HG03565 (cell line): ENCODE data around the gene U2SURP.
"Not testable (repeated sequence)": the region's sequence is repeated elsewhere in the genome, so short reads cannot be mapped to it uniquely, and the experiment has no call there.

Experiments used
- ATAC-seq: cut with Tn5 transposase; IDR thresholded peaks from one replicate; pipeline ENCODE4 v1.9.1; 2021; ENCODE audit warnings: mild to moderate bottlenecking, moderate library complexity; ENCODE audit not compliant: unreplicated experiment

The U2SURP gene

GRCh38 chr3:143068059-143068458 lies 66.7 kb downstream of the U2SURP start:
- ATAC-seq, result no peak

- no peak for ATAC-seq
These were observed 69.7 kb downstream of the U2SURP start for GRCh38 chr3:143070977-143071551.

- ATAC-seq, result no peak
These were observed 70.4 kb downstream of the U2SURP start for GRCh38 chr3:143071776-143072175.

- ATAC-seq, result not testable (repeated sequence)
These were observed 71.1 kb downstream of the U2SURP start for GRCh38 chr3:143072298-143073020.

DNA sequence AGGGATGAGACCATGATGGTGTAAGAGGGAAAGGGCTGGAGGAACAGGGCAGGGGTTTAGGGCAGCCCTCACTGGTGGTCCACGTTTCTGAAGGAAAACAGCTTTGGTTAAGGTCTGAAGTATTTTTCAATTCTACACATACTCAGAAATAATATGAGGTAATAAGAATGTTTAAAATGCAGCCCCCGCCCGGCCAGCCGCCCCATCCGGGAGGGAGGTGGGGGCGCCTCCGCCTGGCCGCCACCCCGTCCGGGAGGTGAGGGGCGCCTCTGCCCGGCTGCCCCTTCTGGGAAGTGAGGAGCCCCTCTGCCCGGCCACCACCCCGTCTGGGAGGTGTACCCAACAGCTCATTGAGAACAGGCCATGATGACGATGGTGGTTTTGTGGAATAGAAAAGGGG lies 72.2 kb downstream of the U2SURP start:
- ATAC-seq, result not testable (repeated sequence)

DNA sequence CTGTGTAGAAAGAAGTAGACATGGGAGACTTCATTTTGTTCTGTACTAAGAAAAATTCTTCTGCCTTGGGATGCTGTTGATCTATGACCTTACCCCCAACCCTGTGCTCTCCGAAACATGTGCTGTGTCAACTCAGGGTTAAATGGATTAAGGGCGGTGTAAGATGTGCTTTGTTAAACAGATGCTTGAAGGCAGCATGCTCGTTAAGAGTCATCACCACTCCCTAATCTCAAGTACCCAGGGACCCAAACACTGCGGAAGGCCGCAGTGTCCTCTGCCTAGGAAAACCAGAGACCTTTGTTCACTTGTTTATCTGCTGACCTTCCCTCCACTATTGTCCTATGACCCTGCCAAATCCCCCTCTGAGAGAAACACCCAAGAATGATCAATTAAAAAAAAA lies 72.6 kb downstream of the U2SURP start:
- not testable (repeated sequence) for ATAC-seq

- ATAC-seq, result no peak
These were observed 77.5 kb downstream of the U2SURP start for GRCh38 chr3:143078883-143079282.

DNA sequence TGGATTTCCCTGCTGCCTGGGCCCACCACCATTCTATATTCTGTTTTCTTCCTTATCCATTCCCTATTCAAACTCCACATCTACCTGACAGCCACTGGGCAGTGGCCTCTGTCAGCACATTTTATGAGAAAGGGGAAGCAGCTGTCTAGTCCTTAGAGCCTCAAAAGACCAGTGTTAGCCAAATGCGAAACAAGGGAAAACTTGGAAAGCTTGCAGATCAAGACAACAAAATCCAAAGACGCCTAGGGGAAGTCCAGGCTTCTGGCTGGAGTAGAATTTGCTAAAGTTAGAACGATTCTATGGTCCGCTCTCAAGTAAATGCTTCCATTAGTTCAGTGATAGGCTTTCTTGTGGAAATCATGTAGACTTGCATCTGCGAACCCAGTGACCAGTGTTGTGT lies 78.8 kb downstream of the U2SURP start:
- no peak for ATAC-seq

DNA sequence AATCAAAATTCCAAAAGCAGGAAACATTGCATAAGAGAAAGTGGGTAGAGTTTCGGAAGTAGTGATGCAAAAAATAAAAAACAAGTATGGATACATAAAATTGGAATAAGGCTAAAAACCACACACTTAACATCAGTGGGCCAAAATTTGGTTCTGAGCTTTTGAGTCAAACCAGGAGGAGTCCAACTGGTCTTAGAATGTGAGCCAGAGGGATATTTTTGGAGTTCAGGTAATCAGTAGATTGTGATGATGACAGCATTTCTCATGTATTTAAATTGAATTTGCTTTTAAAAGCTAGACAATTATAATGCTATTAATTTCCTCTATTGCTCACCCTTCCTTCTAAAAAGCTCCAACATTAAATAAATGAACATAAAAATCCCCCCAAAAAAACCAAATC lies 80.0 kb downstream of the U2SURP start:
- ATAC-seq, result no peak

GRCh38 chr3:143081844-143082778 lies 80.7 kb downstream of the U2SURP start:
- ATAC-seq, result peak; percentile 72

GRCh38 chr3:143083781-143084180 lies 82.4 kb downstream of the U2SURP start:
- no peak for ATAC-seq

DNA sequence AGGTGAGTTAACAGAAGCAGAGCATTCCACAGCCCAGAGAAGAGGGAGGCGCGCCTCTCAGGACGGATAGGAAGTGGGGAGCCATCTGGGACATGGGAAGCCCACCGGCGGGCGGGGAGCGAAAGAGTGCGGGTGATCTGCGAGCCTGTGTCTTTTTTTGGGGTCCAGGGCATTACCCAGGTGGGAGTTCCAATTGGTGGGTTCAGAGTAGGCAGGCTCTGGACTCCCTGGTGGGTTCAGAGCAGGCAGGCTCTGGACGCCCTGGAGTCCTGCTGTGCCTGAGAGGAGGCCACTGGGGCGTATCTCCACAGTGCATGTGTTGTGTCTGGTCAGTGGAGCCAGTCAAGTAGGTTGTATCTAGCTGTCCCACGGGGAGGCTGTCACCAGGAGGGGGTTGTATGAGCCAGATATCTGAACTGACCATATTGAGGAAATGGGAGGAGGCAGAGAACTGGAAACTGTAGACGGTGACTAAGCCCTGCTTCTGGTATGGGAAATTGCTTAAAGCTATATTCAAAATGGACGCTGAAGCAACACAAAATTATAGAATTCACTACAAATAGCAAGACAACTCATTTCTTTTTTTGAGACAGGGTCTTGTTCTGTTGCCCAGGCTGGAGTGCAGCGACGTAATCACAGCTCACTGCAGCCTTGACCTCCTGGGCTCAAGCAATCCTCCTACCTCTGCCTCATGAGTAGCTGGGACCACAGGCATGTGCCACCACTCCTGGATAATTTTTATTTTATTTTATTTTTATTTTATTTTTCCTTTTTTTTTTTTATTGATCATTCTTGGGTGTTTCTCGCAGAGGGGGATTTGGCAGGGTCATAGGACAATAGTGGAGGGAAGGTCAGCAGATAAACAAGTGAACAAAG lies 83.7 kb downstream of the U2SURP start:
- ATAC-seq, result peak; percentile 49

GRCh38 chr3:143088835-143089234 lies 87.5 kb downstream of the U2SURP start:
- ATAC-seq, result no peak

- no peak for ATAC-seq
These were observed 88.6 kb downstream of the U2SURP start for GRCh38 chr3:143089965-143090364.

GRCh38 chr3:143090486-143090885 lies 89.1 kb downstream of the U2SURP start:
- no peak for ATAC-seq

DNA sequence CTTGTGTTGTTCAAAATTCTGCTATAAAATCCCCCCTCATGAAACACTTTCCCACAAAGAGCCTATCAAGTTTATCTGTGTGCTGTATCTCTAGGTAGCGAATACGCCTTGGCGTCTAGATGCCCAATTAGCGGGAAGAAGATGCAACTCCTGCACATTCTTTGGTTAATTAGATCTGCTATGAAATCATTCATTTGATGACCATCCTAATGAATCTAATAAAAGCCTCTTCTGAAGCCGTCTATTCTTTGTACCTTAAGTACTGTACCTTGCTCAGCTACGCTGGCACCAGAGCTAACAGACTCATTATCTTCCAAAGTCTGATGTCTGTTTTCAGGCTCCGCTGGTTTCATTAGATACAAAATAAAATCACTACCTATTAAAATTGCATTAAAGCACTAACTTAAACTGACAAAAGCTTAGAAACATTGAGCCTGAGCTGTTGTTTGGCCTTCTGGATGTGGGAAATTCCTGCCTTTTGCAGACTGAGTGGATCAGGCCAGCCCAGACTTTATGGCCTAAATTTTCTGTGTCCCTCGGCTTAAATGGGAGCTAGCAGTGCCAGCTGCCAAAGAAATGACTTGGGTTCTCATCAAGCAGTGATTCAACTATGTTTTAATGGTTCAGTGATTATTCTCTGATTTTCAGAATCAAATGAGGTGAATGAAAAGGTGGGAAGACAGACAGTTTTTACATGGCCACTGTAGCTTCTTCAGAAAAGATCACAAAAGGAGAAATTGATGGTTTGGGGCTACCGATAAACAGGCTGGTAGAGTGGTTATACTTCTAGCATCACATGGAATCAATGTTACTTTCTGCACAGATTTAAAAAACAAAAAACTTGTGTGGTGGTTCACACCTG lies 89.8 kb downstream of the U2SURP start:
- no peak for ATAC-seq

DNA sequence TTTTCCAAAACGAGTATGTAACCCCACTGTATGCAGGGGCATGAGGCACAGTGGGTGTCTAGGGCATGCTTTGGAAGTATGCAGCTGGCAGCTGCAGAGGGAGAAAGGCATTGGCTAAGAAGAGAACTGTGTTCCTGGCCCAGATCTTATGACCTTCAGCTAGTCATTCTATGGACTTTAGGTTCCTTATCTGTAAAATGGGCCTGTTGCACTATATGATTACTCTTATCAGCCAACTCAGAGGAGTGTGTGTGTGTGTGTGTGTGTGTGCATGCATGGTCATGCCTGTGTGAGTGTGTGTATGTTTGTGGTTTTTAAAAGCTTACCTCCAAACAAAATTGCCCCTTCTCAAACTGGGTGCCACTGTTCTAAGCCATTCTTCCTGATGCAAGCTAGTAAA lies 90.8 kb downstream of the U2SURP start:
- ATAC-seq, result no peak

GRCh38 chr3:143095813-143096212 lies 94.4 kb downstream of the U2SURP start:
- ATAC-seq, result no peak

DNA sequence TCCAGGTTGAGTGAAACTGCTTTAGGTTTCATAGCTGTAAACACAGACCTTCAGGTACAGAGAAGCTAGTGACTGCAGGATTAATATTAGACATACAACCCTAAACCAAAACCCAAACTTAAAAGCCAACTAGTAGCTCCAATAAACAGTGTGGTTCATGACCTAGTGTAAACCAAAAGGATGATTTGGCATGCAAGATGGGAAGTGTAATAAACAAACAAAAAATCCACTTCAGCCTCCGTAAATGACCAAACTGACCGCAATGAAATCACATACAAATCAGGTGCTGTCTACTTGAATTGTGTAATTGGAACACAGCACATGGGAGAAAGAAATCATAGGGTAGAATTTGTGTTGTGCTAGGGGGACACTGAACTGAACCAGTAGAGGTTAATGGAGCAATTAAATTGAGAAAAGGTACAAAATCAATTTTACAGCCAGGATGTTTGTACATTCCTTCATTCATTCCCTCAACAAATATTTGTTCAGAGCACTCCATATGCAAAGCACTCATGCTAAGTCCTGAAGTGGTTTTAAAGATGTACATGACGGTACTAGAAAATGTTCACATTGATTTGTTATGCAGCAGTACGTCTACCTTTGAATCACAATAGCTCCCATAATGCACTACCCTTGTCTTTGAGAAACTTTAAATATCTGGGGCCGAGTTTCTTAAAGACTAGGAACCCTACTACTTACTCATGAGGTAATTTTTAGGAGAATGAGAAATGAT lies 96.8 kb downstream of the U2SURP start:
- no peak for ATAC-seq
